ENCODE measurements around the gene PLXND1.
"Not testable (repeated sequence)": the region's sequence is repeated elsewhere in the genome, so short reads cannot be mapped to it uniquely, and the experiment has no call there.

The PLXND1 gene

GRCh38 chr3:129611812-129612533 lies 5.5 kb upstream of the PLXND1 start:
- H2AFZ ChIP-seq (ENCODE audit: low read depth, low read length) = no peak overlapping the region
- no peak overlapping the region for H3K9ac ChIP-seq (ENCODE audit: low read length)
- H3K4me3 ChIP-seq (ENCODE audit: low read length) = no peak overlapping the region
- H3K9me3 ChIP-seq (ENCODE audit: insufficient read depth, low read length) = no peaks in the 10 kb centered on the region
- H4K20me1 ChIP-seq (ENCODE audit: insufficient read depth, low read length) = no peaks in the 10 kb centered on the region
- H3K4me1 ChIP-seq (ENCODE audit: low read length) = no peaks in the 10 kb centered on the region
- H3K4me2 ChIP-seq (ENCODE audit: low read length) = no peak overlapping the region
- H3K27me3 ChIP-seq (ENCODE audit: low read depth, low read length) = peaks cover 30% of the 10 kb centered on the region
- TF ChIP-seq, protein P1, sequence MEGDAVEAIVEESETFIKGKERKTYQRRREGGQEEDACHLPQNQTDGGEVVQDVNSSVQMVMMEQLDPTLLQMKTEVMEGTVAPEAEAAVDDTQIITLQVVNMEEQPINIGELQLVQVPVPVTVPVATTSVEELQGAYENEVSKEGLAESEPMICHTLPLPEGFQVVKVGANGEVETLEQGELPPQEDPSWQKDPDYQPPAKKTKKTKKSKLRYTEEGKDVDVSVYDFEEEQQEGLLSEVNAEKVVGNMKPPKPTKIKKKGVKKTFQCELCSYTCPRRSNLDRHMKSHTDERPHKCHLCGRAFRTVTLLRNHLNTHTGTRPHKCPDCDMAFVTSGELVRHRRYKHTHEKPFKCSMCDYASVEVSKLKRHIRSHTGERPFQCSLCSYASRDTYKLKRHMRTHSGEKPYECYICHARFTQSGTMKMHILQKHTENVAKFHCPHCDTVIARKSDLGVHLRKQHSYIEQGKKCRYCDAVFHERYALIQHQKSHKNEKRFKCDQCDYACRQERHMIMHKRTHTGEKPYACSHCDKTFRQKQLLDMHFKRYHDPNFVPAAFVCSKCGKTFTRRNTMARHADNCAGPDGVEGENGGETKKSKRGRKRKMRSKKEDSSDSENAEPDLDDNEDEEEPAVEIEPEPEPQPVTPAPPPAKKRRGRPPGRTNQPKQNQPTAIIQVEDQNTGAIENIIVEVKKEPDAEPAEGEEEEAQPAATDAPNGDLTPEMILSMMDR (IDR thresholded peaks at IDR 0.05; ENCODE audit: low read depth, low read length) = no peak
- no peak for TF ChIP-seq EZH2phosphoT487 (IDR thresholded peaks at IDR 0.05; ENCODE audit: low read depth)
- H3K27ac ChIP-seq (ENCODE audit: low read length) = no peak overlapping the region
- H3K36me3 ChIP-seq (replicated peaks; ENCODE audit: low read depth, low read length) = no peaks in the 10 kb centered on the region
- no peaks in the 10 kb centered on the region for H3K79me2 ChIP-seq (ENCODE audit: low read length)

DNA sequence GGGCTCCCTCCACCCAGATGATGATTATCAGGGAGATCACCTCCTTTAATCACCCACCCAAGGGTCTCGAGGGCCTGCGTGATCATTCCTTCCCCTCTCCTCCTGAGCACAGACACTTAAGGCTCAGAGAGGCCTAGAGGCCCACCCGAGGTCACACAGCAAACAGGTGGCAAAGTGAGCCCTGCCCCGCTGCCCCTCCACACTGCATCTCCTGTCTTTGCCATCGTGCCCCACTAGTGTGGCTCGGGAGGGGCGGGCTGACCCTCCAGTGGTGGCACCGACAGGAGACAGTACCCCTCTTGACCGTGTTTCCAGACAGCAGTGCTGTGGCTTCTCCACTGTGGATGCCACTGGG lies 4.9 kb upstream of the PLXND1 start:
- Histone ChIP-seq H3K27me3 (ENCODE audit: low read depth, low read length) (peaks cover 32% of the 10 kb centered on the region), H3K4me3 (ENCODE audit: low read length) (no peak overlapping the region), H3K4me1 (ENCODE audit: low read length) (no peaks in the 10 kb centered on the region), H3K27ac (ENCODE audit: low read length) (no peak overlapping the region), H4K20me1 (ENCODE audit: insufficient read depth, low read length) (no peaks in the 10 kb centered on the region), H3K36me3 (replicated peaks; ENCODE audit: low read depth, low read length) (no peaks in the 10 kb centered on the region), H3K4me2 (ENCODE audit: low read length) (no peak overlapping the region), H3K79me2 (ENCODE audit: low read length) (no peaks in the 10 kb centered on the region), H3K9me3 (ENCODE audit: insufficient read depth, low read length) (no peaks in the 10 kb centered on the region), H2AFZ (ENCODE audit: low read depth, low read length) (no peak overlapping the region), H3K9ac (ENCODE audit: low read length) (no peak overlapping the region)
- TF ChIP-seq, protein P1 (IDR thresholded peaks at IDR 0.05; ENCODE audit: low read depth, low read length) = no peak
- no peak for TF ChIP-seq EZH2phosphoT487 (IDR thresholded peaks at IDR 0.05; ENCODE audit: low read depth)

- H3K9ac ChIP-seq (ENCODE audit: low read length); H4K20me1 ChIP-seq (ENCODE audit: insufficient read depth, low read length); H3K4me1 ChIP-seq (ENCODE audit: low read length); H3K4me3 ChIP-seq (ENCODE audit: low read length); H3K27ac ChIP-seq (ENCODE audit: low read length); H3K79me2 ChIP-seq (ENCODE audit: low read length); H3K9me3 ChIP-seq (ENCODE audit: insufficient read depth, low read length); H2AFZ ChIP-seq (ENCODE audit: low read depth, low read length); H3K36me3 ChIP-seq (replicated peaks; ENCODE audit: low read depth, low read length); H3K4me2 ChIP-seq (ENCODE audit: low read length): not testable (repeated sequence)
- H3K27me3 ChIP-seq (ENCODE audit: low read depth, low read length) = peaks cover 32% of the 10 kb centered on the region
These were observed 4.4 kb upstream of the PLXND1 start for GRCh38 chr3:129610794-129611445.

- no peaks in the 10 kb centered on the region for H3K36me3 ChIP-seq (replicated peaks; ENCODE audit: low read depth, low read length)
- H3K4me2 ChIP-seq (ENCODE audit: low read length) = no peak overlapping the region
- no peak overlapping the region for H3K9ac ChIP-seq (ENCODE audit: low read length)
- no peaks in the 10 kb centered on the region for H3K9me3 ChIP-seq (ENCODE audit: insufficient read depth, low read length)
- no peak overlapping the region for H3K27ac ChIP-seq (ENCODE audit: low read length)
- no peaks in the 10 kb centered on the region for H3K79me2 ChIP-seq (ENCODE audit: low read length)
- H2AFZ ChIP-seq (ENCODE audit: low read depth, low read length) = no peak overlapping the region
- H3K27me3 ChIP-seq (ENCODE audit: low read depth, low read length) = peaks cover 32% of the 10 kb centered on the region
- H4K20me1 ChIP-seq (ENCODE audit: insufficient read depth, low read length) = no peaks in the 10 kb centered on the region
- no peak overlapping the region for H3K4me3 ChIP-seq (ENCODE audit: low read length)
- H3K4me1 ChIP-seq (ENCODE audit: low read length) = no peaks in the 10 kb centered on the region
- TF ChIP-seq, protein P1 (IDR thresholded peaks at IDR 0.05; ENCODE audit: low read depth, low read length) = no peak
- no peak for TF ChIP-seq EZH2phosphoT487 (IDR thresholded peaks at IDR 0.05; ENCODE audit: low read depth)
These were observed 3.8 kb upstream of the PLXND1 start for GRCh38 chr3:129610276-129610675.
